ENCODE results near the gene ALDH5A1. TPM values are rescaled to one million over a fixed set of nuclear protein-coding genes. Genes with fewer than 3 reads are reported as not detected.

The ALDH5A1 gene
- polyA plus RNA-seq, 1 donor (not counting 4 experiments of a cell fraction or from before 2014, with no cell fraction given), result 0.45 TPM

GRCh38 chr6:24484657-24485323, 10.0 kb upstream of the ALDH5A1 start:
- Histone ChIP-seq H4K20me1 (ENCODE audit: control insufficient read depth, extremely low read depth, insufficient read depth, low read length) (no peaks in the 10 kb centered on the region), H3K4me2 (ENCODE audit: control insufficient read depth, extremely low read depth, insufficient read depth, low read depth, low read length) (no peak overlapping the region), H3K4me3 (ENCODE audit: control insufficient read depth in 2 of 3, extremely low read depth in 1 of 3, insufficient read depth in 2 of 3, low read depth in 1 of 3, low read length in 3 of 3) (no peak overlapping the region), H3K9ac (ENCODE audit: control insufficient read depth, extremely low read depth, insufficient read depth, low read length) (no peak overlapping the region), H3K79me2 (ENCODE audit: control insufficient read depth, insufficient read depth, low read length) (no peaks in the 10 kb centered on the region), H3K9me3 (ENCODE audit: control insufficient read depth, low read depth, low read length) (no peaks in the 10 kb centered on the region), H2AFZ (ENCODE audit: control insufficient read depth, low read length) (no peak overlapping the region), H3K27ac (ENCODE audit: control insufficient read depth, insufficient read depth, low read length) (no peak overlapping the region), H3K27me3 (ENCODE audit: control insufficient read depth, extremely low read depth, insufficient read depth, low read length) (no peaks in the 10 kb centered on the region), H3K9me1 (ENCODE audit: control insufficient read depth, extremely low read depth, insufficient read depth, low read length) (no peaks in the 10 kb centered on the region), H3K36me3 (ENCODE audit: control insufficient read depth in 2 of 2, extremely low read depth in 1 of 2, insufficient read depth in 2 of 2, low read length in 2 of 2) (no peaks in the 10 kb centered on the region), H3K4me1 (ENCODE audit: control insufficient read depth, extremely low read depth, insufficient read depth, low read length) (no peaks in the 10 kb centered on the region)
- no peak for TF ChIP-seq EZH2 (IDR thresholded peaks at IDR 0.05; ENCODE audit: low read length)
- TF ChIP-seq CTCF (optimal IDR thresholded peaks at IDR 0.05 in 1 of 3, IDR thresholded peaks at IDR 0.05 in 1 of 3, conservative IDR thresholded peaks at IDR 0.05 in 1 of 3; ENCODE audit: extremely low read depth in 1 of 3, insufficient read depth in 2 of 3, low read length in 3 of 3), result no peak
- dilution Hi-C loops (cut with MboI; ENCODE audit: extremely low pct_ligation_motif_present, low sequenced_read_pairs), result no loop called here
- DNase-seq (ENCODE audit: low read depth, low spot score), result no peak
- FAIRE-seq, result no peak

GRCh38 chr6:24486065-24486464, 8.7 kb upstream of the ALDH5A1 start:
- DNase-seq (ENCODE audit: low read depth, low spot score) (no peak), FAIRE-seq (no peak)
- Histone ChIP-seq H3K9ac (ENCODE audit: control insufficient read depth, extremely low read depth, insufficient read depth, low read length) (no peak overlapping the region), H3K9me1 (ENCODE audit: control insufficient read depth, extremely low read depth, insufficient read depth, low read length) (no peaks in the 10 kb centered on the region), H3K36me3 (ENCODE audit: control insufficient read depth in 2 of 2, extremely low read depth in 1 of 2, insufficient read depth in 2 of 2, low read length in 2 of 2) (no peaks in the 10 kb centered on the region), H3K27ac (ENCODE audit: control insufficient read depth, insufficient read depth, low read length) (no peak overlapping the region), H3K27me3 (ENCODE audit: control insufficient read depth, extremely low read depth, insufficient read depth, low read length) (no peaks in the 10 kb centered on the region), H3K4me3 (ENCODE audit: control insufficient read depth in 2 of 3, extremely low read depth in 1 of 3, insufficient read depth in 2 of 3, low read depth in 1 of 3, low read length in 3 of 3) (no peak overlapping the region), H3K4me2 (ENCODE audit: control insufficient read depth, extremely low read depth, insufficient read depth, low read depth, low read length) (no peak overlapping the region), H2AFZ (ENCODE audit: control insufficient read depth, low read length) (no peak overlapping the region), H4K20me1 (ENCODE audit: control insufficient read depth, extremely low read depth, insufficient read depth, low read length) (no peaks in the 10 kb centered on the region), H3K9me3 (ENCODE audit: control insufficient read depth, low read depth, low read length) (no peaks in the 10 kb centered on the region), H3K79me2 (ENCODE audit: control insufficient read depth, insufficient read depth, low read length) (no peaks in the 10 kb centered on the region), H3K4me1 (ENCODE audit: control insufficient read depth, extremely low read depth, insufficient read depth, low read length) (no peaks in the 10 kb centered on the region)
- dilution Hi-C loops (cut with MboI; ENCODE audit: extremely low pct_ligation_motif_present, low sequenced_read_pairs), result no loop called here
- TF ChIP-seq EZH2 (IDR thresholded peaks at IDR 0.05; ENCODE audit: low read length) (no peak), CTCF (optimal IDR thresholded peaks at IDR 0.05 in 1 of 3, IDR thresholded peaks at IDR 0.05 in 1 of 3, conservative IDR thresholded peaks at IDR 0.05 in 1 of 3; ENCODE audit: extremely low read depth in 1 of 3, insufficient read depth in 2 of 3, low read length in 3 of 3) (no peak)
